ENCODE measurements around the gene MXRA7.

GRCh38 chr17:76738468-76738850 is 27.7 kb upstream of the MXRA7 start:
- TF ChIP-seq, protein P1, sequence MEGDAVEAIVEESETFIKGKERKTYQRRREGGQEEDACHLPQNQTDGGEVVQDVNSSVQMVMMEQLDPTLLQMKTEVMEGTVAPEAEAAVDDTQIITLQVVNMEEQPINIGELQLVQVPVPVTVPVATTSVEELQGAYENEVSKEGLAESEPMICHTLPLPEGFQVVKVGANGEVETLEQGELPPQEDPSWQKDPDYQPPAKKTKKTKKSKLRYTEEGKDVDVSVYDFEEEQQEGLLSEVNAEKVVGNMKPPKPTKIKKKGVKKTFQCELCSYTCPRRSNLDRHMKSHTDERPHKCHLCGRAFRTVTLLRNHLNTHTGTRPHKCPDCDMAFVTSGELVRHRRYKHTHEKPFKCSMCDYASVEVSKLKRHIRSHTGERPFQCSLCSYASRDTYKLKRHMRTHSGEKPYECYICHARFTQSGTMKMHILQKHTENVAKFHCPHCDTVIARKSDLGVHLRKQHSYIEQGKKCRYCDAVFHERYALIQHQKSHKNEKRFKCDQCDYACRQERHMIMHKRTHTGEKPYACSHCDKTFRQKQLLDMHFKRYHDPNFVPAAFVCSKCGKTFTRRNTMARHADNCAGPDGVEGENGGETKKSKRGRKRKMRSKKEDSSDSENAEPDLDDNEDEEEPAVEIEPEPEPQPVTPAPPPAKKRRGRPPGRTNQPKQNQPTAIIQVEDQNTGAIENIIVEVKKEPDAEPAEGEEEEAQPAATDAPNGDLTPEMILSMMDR (IDR thresholded peaks at IDR 0.05 in 4 of 5, conservative IDR thresholded peaks at IDR 0.05 in 1 of 5): no peak
- no peak for TF ChIP-seq POLR2A (IDR thresholded peaks at IDR 0.05)

All from gastrocnemius medialis (tissue), 4 donors.